Tibial nerve (tissue), 4 donors: ENCODE measurements around the gene MTNR1B. TPM values are rescaled to one million over a fixed set of nuclear protein-coding genes. Genes with fewer than 3 reads are reported as not detected.

Experiments used
- DNase-seq, 2 donors: peaks; one replicate each; pipeline ENCODE4 v3.0.0-alpha.2; 2019; ENCODE audit warnings: low spot score in 2 of 2
- H3K27ac ChIP-seq, 4 donors: fragments of 200-600 bp; sonication (generic) in 3 of 4; one replicate each; pipeline ENCODE4 v1.5.1; 2017 to 2019; ENCODE audit warnings: mild to moderate bottlenecking in 1 of 4
- H3K27me3 ChIP-seq, 2 donors: fragments of 200-600 bp; sonication (generic) in 1 of 2; one replicate each; pipeline versions ENCODE4 v1.5.1 to v1.6.0; 2017 to 2019
- H3K36me3 ChIP-seq, 3 donors: fragments of 200-600 bp; sonication (generic); one replicate each; pipeline ENCODE4 v1.5.1; 2018 to 2019
- H3K4me1 ChIP-seq, 4 donors: fragments of 200-600 bp; sonication (generic) in 3 of 4; one replicate each; pipeline ENCODE4 v1.5.1; 2017 to 2019
- H3K4me3 ChIP-seq, 4 donors: fragments of 200-600 bp; sonication (generic) in 3 of 4; one replicate each; pipeline ENCODE4 v1.5.1; 2017 to 2019; ENCODE audit warnings: mild to moderate bottlenecking in 1 of 4, moderate library complexity in 1 of 4
- H3K9me3 ChIP-seq, 4 donors: fragments of 200-600 bp; sonication (generic) in 3 of 4; one replicate each; pipeline ENCODE4 v1.5.1; 2017 to 2019
- EP300 ChIP-seq, 2 donors: sonication (generic); formaldehyde crosslinking; IDR thresholded peaks; one replicate each; pipeline ENCODE4 v1.6.1; 2017; ENCODE audit warnings: antibody characterized with exemption in 2 of 2, mild to moderate bottlenecking in 1 of 2
- POLR2A ChIP-seq, 2 donors: fragments of 450-650 bp; IDR thresholded peaks; one replicate each; pipeline ENCODE4 v1.6.1; 2017; ENCODE audit warnings: antibody characterized with exemption in 2 of 2, mild to moderate bottlenecking in 2 of 2, moderate library complexity in 2 of 2
- WGBS, 2 donors: methylation state at CpG; one replicate each; pipeline ENCODE4 v1.1.5; 2018; 5-methylcytosine and 5-hydroxymethylcytosine counted together
- total RNA-seq, 4 donors: library from RNA; depleted of rRNA; stranded (reverse); fragments of >200 nt; gene quantifications; one replicate each; pipeline ENCODE4 v1.1.0, GENCODE V29; 2016
- TF ChIP-seq, protein P1 (sequence below), 5 experiments: fragments of 200-600 bp in 3 of 5; fragments of 450-650 bp in 2 of 5; sonication (generic) in 3 of 5; IDR thresholded peaks; one replicate each; pipeline ENCODE4 v1.5.1; 2016 to 2019; ENCODE audit warnings: antibody characterized with exemption in 5 of 5, mild to moderate bottlenecking in 3 of 5, moderate library complexity in 2 of 5

The MTNR1B gene
- total RNA-seq, 4 donors from 2014 or later: not detected

DNA sequence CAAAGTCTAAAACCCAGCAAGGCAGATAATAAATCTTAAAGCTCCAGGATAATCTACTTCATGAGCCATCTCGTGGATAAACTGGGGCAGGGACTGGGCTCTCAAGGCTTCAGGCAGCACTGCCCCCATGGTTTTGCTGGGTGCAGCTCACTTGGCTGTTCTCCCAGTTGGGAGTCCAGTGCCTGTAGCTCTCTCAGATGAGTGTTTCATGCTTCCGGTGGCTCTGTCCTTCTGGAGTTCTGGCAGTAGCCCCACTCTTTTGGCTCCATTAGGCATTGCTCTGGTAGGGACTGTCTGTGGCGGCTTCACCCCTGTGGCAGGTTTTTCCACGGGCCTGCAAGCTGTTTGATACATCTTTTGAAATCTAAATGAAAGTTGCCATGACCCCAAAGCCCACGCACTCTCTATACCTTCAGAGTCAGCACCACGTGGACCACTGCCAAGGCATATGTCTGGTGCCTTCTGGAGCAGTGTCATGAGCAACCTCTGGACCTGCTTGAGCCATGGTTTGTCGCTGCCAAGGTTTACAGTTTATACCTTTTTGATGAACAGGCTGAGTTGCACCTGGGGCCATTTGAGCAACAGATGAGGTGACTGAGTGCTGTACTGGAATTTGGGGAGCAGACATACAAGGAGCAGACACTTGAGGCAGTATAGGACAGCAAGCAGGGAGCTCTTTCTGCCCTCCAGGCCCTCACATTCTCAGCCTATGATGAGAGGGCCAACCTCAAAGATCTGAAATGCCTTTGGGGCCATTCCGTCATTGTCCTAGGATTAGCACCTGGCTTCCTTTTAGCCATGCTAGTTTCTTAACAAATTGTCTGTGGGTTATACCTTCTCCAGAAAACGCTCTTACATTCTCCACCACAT, 48.6 kb downstream of the MTNR1B start:
- 79 to 85% methylated on average over 9 of the region's 9 CpGs for WGBS, 2 donors
- no peak for TF ChIP-seq POLR2A (IDR thresholded peaks at IDR 0.05)
- TF ChIP-seq EP300 (IDR thresholded peaks at IDR 0.05): no peak
- TF ChIP-seq, protein P1, sequence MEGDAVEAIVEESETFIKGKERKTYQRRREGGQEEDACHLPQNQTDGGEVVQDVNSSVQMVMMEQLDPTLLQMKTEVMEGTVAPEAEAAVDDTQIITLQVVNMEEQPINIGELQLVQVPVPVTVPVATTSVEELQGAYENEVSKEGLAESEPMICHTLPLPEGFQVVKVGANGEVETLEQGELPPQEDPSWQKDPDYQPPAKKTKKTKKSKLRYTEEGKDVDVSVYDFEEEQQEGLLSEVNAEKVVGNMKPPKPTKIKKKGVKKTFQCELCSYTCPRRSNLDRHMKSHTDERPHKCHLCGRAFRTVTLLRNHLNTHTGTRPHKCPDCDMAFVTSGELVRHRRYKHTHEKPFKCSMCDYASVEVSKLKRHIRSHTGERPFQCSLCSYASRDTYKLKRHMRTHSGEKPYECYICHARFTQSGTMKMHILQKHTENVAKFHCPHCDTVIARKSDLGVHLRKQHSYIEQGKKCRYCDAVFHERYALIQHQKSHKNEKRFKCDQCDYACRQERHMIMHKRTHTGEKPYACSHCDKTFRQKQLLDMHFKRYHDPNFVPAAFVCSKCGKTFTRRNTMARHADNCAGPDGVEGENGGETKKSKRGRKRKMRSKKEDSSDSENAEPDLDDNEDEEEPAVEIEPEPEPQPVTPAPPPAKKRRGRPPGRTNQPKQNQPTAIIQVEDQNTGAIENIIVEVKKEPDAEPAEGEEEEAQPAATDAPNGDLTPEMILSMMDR (IDR thresholded peaks at IDR 0.05): no peak
- no peak overlapping the region for H3K4me3 ChIP-seq
- no peaks in the 10 kb centered on the region for H3K36me3 ChIP-seq
- H3K9me3 ChIP-seq: peaks cover 0 to 6% (median 0%) of the 10 kb centered on the region in 4 donors
- no peaks in the 10 kb centered on the region for H3K4me1 ChIP-seq
- H3K27me3 ChIP-seq: no peaks in the 10 kb centered on the region
- DNase-seq: no peak
- H3K27ac ChIP-seq: no peak overlapping the region

GRCh38 chr11:93020248-93021046, 51.0 kb downstream of the MTNR1B start:
- 41 to 42% methylated on average over 5 of the region's 5 CpGs for WGBS, 2 donors
- H3K27ac ChIP-seq: no peak overlapping the region
- peaks cover 0 to 6% (median 0%) of the 10 kb centered on the region in 4 donors for H3K9me3 ChIP-seq
- no peak overlapping the region for H3K4me3 ChIP-seq
- no peaks in the 10 kb centered on the region for H3K36me3 ChIP-seq
- no peaks in the 10 kb centered on the region for H3K27me3 ChIP-seq
- no peak for DNase-seq
- H3K4me1 ChIP-seq: no peaks in the 10 kb centered on the region
- TF ChIP-seq, protein P1 (IDR thresholded peaks at IDR 0.05): no peak
- no peak for TF ChIP-seq EP300 (IDR thresholded peaks at IDR 0.05)

GRCh38 chr11:93024369-93024768, 54.9 kb downstream of the MTNR1B start:
- Histone ChIP-seq H3K36me3 (no peaks in the 10 kb centered on the region), H3K4me1 (no peaks in the 10 kb centered on the region), H3K27ac (no peak overlapping the region), H3K4me3 (no peak overlapping the region), H3K9me3 (no peaks in the 10 kb centered on the region), H3K27me3 (no peaks in the 10 kb centered on the region)
- 12 to 53% methylated on average over 1 of the region's 1 CpG for WGBS, 2 donors
- DNase-seq: no peak
- TF ChIP-seq, protein P1 (IDR thresholded peaks at IDR 0.05): no peak
- TF ChIP-seq EP300 (IDR thresholded peaks at IDR 0.05) (no peak), POLR2A (IDR thresholded peaks at IDR 0.05) (no peak)

GRCh38 chr11:93025558-93026255, 56.3 kb downstream of the MTNR1B start:
- no peaks in the 10 kb centered on the region for H3K4me1 ChIP-seq
- WGBS, 2 donors: 64 to 72% methylated on average over 3 of the region's 3 CpGs

More at GRCh38 chr11:93025558-93026255, 56.3 kb downstream of the MTNR1B start:
- TF ChIP-seq, protein P1 (IDR thresholded peaks at IDR 0.05): no peak
- TF ChIP-seq EP300 (IDR thresholded peaks at IDR 0.05) (no peak), POLR2A (IDR thresholded peaks at IDR 0.05) (no peak)
- no peaks in the 10 kb centered on the region for H3K9me3 ChIP-seq
- no peak overlapping the region for H3K27ac ChIP-seq
- H3K36me3 ChIP-seq: no peaks in the 10 kb centered on the region
- H3K27me3 ChIP-seq: no peaks in the 10 kb centered on the region
- H3K4me3 ChIP-seq: no peak overlapping the region
- DNase-seq: no peak
